SIG-M5 treated with dmso at 0.1 percent for 504 hours (cell line): ENCODE results near the gene CADPS.

Experiments
- DNase-seq: peaks from one replicate; lab custom pipeline; 2025; ENCODE audit not compliant: unreplicated experiment; lab: John Stamatoyannopoulos, UW

The CADPS gene

DNA sequence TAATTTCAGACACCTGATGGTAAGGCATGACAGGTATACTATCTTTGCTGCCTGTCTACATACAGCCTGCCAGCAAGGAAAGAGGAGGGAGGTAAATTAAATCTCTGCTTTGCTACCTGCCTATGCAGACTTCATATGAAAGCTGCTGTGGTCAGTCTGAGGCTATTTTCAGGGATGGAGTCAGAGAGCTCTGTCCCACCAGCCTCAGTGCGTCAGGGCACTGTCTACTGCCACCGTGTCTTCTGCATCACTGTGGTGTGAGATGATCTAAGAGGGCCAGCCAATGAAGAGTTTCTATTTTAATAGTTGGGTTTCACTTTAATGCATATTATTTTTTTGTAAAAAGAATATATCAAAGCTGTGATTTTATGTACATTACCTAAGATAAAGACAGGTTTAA is 125.6 kb downstream of the CADPS start:
- DNase-seq: no peak

- DNase-seq: no peak
Measured at GRCh38 chr3:62749130-62749529, 126.1 kb downstream of the CADPS start.

GRCh38 chr3:62737449-62737848 is 137.8 kb downstream of the CADPS start:
- no peak for DNase-seq

DNA sequence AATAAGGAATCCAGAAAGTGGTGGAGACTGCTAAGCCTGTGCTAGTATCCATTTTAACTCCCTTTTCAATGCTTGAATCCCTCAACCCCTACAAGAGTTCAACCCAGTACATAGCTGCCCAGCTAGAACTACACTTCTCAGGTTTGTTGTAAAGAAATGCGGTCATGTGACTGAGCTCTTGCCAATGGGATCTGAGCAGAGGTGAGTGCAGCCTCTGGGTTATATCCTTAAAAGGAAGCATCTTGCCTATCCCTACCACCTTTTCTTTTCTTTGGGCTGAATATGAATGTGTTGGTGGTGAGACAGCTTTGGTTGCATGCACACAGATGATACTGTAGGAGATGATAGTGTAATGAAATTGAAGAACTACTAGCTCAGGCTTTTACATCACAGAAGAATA is 139.7 kb downstream of the CADPS start:
- DNase-seq: no peak

GRCh38 chr3:62732183-62732904 is 142.9 kb downstream of the CADPS start:
- no peak for DNase-seq

GRCh38 chr3:62727981-62728380 is 147.2 kb downstream of the CADPS start:
- no peak for DNase-seq

DNA sequence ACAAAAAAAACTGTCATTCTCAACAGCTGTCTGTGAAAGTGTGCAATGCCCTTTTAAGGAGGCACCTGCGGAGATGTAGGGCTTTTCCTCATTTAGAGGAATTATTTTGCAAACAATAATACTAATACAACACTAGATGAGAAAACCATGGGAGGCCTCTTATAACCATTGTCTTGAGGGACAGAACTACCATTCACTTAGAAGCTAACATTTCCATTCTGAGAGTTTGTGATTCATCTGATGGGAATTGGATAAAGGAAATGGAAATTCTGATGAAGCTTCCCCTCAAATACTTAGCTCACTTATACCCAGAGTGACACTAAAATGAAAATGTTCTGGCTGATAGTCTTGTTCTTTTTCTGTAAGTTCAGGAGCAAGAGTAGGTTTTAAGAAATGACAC is 147.7 kb downstream of the CADPS start:
- DNase-seq: no peak

- DNase-seq: no peak
Measured at GRCh38 chr3:62724503-62724902, 150.7 kb downstream of the CADPS start.

- DNase-seq: no peak
Measured at GRCh38 chr3:62723914-62724217, 151.3 kb downstream of the CADPS start.

DNA sequence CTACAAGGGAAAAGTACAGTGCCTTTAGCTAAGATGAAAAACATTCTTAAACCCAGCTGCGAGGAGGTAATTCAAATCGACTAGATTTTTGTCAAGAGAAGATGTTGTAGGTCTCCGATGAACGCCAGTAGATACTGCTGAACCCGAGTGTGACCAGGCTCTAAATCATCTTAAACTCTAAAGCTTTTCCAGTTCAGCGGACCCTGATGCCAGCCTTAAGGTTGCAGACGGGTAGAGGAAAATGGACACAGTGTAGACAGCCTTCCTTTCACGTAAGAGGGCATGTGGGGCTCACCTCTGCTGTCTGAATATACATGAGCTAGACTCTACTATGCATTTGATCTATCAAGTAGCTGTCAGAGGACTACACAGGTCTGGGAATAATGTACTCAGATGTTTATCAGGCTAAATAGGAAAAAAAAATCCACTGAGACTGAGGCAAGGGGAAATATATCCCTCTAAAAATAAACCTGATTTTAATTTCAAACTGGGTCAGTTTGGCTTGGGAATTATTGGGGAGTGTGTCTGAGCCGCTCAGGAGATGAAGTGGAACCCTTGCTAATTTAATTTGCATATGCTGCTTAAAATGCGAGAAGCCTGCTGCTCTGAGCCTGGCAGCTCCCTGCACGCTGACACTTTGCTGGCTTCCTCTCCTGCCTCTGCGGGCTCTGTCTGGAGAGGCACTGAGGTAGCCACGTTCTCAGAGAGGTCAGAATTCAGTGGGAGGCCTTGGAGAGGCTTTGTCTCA is 151.9 kb downstream of the CADPS start:
- no peak for DNase-seq

DNA sequence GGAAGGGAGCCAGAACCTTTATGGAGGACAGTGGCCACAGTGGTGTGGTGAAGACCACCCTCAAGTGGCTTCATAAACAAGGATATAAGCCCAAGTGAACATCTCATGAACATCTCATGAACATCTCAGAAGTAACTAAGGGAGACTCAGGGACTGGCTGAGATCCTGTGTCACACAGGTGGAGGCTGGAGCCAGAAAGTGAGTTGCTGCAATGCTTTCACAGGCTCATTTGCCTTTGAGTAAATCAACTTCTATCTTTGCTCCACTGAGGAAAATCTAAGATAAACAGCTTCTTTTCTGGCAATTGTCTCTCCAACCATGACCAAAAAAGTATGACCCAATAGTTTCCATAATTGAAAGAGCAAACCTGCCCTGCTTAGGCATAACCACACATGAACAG is 152.9 kb downstream of the CADPS start:
- DNase-seq: no peak

- DNase-seq: no peak
Measured at GRCh38 chr3:62718515-62719320, 156.5 kb downstream of the CADPS start.

GRCh38 chr3:62718011-62718410 is 157.2 kb downstream of the CADPS start:
- no peak for DNase-seq

DNA sequence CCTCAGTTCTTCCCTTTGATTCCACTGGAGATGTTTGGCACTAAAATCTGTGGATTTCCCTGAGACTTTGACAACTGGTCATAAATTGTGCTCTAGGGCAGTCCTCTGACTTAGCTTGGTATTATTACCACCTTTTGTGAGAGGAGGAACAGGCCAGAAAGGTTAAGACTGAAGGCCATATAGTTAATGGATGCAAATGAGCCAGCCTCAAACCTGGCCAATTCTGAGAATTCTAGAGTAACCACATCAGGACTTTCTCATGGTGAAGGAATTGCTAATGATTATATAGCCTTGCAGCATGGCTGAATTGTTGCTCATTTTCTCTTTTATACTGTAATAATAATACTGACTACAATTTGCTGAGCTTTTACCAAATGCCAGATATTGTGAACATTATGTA is 162.5 kb downstream of the CADPS start:
- DNase-seq: no peak

DNA sequence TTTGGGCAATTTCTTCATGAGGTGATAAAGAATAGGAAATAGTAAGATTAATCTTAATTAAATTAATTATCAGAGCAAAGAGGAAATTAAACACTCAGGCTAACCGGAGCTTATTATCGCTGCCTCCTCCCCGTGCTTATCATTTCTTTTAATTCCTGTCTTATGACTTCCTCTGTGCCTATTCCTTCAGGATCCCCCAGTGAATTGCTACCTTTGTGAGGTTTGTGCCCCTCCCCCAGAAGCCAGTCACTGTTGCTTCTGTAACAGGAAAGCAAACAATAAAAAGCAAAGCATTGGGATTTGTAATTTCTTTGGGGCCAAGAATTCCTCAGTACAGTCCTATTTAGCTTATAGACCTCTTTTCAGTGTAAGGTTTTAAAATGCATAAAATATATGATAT is 164.5 kb downstream of the CADPS start:
- no peak for DNase-seq

DNA sequence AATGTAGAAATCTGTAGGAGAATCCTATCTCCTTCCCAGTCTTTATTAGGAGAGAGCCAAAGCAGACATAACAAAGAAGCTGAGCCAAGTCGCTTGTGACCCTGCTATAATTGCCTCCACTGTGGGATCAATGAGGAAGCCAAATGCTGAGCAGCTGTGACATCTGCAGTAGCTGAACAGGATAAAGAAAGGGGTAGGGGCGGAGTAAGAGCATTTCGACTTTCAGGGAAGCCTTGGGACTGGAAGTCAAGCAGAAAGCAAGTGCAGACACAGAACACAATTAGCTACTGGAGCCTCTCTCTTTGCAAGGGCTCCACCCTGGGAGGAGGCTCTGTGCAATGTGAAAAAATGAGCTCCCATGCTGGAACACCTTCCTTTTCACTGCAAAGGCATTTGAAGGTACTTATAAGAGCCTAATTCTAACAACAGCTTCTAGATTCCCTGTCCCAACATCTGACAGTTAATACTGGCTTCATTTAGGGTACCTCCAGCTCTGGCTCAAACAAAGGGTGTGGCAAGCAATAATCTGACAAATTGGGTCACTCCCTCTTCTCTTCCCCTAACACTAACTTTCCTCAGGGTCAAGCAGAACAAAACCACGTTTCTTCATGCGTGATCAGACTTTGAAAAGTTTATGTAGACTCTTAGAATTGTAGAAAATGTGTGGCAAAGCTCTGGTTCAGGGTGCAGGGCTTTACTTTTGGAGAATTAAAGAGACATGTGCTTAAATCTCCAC is 166.4 kb downstream of the CADPS start:
- DNase-seq: no peak

DNA sequence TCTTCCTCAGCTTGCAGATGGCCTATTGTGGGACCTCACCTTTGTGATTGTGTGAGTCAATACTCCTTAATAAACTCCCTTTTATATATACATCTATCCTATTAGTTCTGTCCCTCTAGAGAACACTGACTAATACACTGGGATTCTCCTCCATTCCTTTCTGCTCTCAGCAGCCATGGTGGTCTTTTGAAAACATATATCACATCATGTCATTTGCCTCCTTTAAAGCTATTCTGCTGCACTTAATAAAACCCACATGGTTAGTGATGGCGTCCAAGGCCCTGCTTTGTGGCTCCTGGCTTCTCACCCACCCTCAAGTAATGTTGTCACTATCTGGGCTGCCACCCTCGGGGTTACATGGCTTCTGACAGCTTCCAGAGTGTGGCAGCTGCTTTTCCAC is 169.5 kb downstream of the CADPS start:
- no peak for DNase-seq

DNA sequence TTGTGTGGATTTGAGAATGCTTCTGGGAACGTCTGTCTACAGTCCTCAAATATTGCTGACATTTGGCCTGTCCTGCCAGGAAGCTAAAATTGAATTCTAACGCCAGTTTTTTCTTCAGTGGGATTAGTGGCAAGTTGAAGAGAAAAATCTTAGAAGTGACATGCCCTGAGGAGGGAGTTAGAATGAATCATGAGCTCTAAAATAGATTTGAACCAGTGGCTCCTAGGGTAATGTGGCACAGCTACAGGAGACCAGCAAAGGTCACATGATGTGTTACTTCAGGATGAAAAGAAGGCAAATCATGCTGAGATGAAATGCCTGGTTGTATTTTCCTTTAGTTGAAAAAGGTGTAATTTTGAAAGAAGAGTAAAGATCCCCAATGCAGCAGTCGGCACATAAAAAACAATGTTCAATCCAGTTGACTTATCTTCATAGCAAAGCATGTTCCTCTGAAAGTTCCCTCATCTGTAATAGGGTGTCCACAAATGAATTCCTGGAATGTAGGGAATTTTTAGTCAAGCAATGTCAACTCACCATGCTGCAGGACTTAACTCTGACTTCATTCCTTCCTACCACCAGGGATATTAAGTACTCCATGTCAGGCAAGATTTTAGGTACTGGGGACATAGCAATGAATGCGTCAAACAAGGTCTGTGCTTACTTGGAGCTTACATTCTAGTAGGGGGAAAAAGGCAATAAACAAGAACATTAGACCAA is 171.6 kb downstream of the CADPS start:
- no peak for DNase-seq

GRCh38 chr3:62700357-62700756 is 174.9 kb downstream of the CADPS start:
- no peak for DNase-seq

- DNase-seq: no peak
Measured at GRCh38 chr3:62699728-62700127, 175.5 kb downstream of the CADPS start.

DNA sequence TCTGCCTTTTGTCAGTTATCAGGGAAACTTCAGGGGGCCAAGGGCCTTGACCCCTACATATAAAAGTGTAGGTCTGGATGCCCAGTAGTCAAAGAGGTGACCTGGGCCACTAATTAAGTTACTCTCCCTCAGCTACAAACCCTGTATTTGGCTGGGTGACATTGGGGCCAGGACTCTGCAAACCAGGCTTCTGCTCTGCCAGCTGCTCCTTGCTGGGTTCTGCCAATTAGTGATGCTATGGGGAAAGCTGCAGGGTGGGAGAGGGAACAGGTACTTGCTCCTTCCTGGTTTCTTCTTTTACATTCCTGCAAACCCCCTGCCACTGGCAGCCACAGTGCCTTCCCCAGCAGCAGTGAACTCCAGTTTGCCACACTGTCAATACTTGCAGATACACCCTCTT is 179.2 kb downstream of the CADPS start:
- no peak for DNase-seq
